HG02852 (cell line): Measurements from ENCODE around the gene VTI1A.

ENCODE experiments used
- ATAC-seq: cut with Tn5 transposase; IDR thresholded peaks from one replicate; pipeline ENCODE4 v1.9.1; 2021; ENCODE audit warnings: mild to moderate bottlenecking, moderate library complexity; ENCODE audit not compliant: unreplicated experiment

Gene VTI1A

GRCh38 chr10:112503643-112504042 is 56.6 kb downstream of the VTI1A start:
- ATAC-seq, result no peak

GRCh38 chr10:112507046-112507445 is 60.0 kb downstream of the VTI1A start:
- no peak for ATAC-seq

DNA sequence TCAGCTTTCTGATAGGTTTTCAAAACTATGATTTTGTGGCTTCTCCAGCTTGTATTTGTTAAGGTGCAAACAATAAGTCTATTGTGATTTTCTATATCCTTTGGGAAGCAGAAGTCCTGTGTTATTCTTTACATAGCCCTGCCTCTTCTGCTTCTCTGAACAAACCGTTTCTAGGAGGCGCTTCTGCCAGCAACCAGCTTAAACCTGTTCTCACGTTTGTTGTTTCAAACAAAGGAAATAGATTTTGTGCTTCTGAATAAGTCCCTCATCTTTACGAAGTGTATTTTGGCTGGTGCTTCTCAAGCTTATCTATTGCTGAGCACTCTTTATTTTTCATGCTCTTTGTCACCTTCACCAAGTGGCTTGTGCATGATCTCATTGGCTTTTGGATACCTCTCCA is 61.0 kb downstream of the VTI1A start:
- no peak for ATAC-seq

DNA sequence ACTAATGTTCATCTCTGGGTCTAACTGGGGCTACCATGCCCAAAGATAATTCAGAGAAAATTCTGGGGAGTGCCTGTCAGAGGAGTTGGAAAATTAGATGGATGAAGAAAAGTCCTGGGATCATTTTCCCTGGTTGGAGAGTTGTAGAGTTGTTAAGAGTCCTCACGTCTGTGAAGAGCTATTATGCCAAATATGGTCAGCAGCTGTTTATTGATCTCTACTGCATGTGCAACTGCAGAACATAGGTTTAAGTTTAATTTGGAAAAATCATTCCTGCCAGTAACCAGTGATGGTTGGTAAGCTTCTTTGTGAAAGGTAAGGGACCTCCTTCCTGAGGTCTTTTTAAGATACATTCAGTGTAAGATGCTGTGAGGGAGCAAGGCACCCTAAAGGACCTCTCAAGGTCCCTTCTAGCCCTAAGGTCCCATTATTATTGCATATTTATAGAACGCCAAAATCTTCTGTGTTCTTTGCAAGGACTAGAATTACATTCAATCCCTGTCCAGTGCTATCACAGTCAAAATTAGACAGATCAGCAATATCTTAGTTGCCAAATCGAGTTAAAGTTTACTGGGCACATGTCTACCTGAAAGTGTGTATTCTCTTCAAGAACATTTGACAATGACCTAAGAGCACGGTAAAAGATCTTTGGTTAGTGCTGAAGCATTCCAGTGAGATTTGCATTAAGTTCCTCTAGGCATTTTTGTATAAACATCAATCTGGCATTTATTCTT is 62.7 kb downstream of the VTI1A start:
- ATAC-seq, result no peak

GRCh38 chr10:112510384-112510783 is 63.4 kb downstream of the VTI1A start:
- no peak for ATAC-seq

DNA sequence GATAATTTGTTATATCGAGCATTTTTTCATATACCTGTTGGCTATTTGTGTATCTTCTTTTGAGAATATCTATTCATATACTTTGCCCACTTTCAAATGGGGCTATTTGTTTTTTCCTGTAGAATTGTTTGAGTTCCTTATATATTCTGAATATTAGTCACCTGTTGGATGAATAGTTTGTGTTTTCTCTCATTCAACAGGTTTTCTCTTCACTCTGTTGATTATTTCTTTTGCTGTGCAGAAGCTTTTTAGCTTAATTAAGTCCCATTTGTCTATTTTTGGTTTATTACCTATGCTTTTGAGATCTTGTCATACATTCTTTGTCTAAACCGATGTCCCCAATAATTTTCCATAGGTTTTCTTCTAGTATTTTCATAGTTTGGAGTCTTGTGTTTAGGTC is 65.3 kb downstream of the VTI1A start:
- ATAC-seq, result no peak

- no peak for ATAC-seq
Measured at GRCh38 chr10:112515126-112515525, 68.1 kb downstream of the VTI1A start.

DNA sequence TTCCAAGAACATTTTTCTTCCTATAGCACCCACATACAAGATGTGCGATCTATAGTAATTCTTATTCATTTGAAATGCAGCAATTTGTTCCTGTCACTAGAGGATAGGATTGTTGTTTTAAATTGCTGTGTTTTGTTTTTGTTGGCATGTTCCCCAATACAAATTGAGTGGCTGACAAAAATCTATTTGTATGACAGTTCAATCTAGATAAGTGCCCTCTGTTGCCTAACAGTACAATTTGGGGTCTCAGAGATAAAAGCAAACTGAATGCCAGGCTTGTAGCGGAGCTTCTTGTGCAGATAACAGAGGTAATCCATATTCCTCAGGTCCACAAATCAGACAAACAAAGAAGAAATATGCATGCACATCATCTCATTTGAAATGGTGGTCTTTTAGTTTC is 68.8 kb downstream of the VTI1A start:
- no peak for ATAC-seq

DNA sequence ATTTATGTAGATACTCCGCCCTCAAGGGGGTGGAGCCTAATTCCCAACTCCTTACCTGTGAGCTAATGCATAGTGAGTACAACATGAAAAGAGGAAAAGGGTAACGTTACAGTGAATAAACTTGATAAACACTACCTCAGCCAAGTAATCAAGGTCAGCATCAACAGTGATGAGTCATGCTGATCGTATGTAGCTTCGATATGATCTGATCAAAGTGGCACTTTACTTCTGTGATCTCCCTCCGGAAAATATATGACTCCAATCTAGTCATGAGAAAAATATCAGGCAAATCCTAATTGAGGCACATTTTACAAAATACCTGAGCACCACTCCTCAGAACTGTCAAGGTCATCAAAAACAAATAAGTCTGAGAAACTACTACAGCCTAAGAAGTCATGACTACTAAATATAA is 70.4 kb downstream of the VTI1A start:
- ATAC-seq, result no peak

GRCh38 chr10:112519133-112519761 is 72.2 kb downstream of the VTI1A start:
- ATAC-seq, result peak; percentile 85

- no peak for ATAC-seq
Measured at GRCh38 chr10:112520914-112521313, 73.9 kb downstream of the VTI1A start.

- ATAC-seq, result no peak
Measured at GRCh38 chr10:112524641-112525040, 77.6 kb downstream of the VTI1A start.

GRCh38 chr10:112525200-112525599 is 78.2 kb downstream of the VTI1A start:
- ATAC-seq, result no peak

DNA sequence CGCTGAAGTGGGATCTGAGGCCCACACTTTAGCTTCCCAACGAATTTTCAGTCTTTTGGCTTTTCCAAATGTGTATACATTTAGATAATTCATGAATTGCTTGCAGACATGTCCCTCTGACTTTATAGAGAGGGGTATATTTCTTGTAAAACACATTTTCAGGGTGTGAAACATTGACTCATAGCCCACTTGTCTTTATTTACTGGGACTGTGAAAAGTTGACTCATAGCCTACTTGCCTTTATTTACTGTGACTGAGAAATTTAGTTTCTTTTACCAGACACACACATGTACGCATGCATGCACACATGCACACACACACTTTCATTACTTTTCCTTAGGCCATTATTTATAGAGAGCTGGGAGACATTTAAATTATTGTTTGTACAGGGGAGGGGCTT is 79.1 kb downstream of the VTI1A start:
- ATAC-seq, result peak; percentile 90

GRCh38 chr10:112526906-112527305 is 79.9 kb downstream of the VTI1A start:
- no peak for ATAC-seq

DNA sequence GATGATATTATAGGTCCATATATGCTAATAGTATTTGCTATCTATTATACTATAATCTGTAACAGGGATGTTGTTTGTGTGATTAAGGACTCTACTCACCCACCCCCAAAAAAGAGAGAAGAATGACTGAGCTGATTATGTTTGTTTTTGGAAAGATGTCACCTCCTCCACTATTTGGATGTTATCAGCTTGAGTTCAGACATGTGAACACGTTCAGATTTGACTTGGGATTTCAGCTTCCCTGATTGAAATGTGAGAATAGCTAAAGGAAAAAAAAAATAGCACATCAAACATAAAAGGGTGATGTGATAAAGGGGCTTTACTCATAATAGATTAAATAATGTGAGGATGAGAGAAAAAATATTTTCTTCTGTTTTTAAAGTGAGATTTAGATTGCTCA is 81.2 kb downstream of the VTI1A start:
- no peak for ATAC-seq

DNA sequence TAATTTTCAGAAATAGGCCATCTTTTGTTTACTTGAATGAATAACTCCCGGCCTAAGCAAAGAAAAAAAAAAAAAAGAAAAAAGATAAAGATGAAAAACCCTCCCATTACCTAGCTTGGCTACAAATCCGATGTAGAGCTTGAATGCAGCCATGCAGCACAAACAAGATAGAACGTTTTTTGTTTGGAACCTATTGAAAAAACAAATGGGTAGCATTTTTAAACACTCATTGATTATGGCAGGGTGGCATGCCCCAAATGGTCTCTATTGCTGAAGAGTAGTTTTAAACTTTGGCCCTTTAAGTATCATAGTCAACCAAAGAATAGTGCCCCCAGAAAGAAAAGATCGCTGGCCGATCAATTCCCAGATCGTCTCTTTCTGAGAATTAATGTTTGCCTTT is 84.4 kb downstream of the VTI1A start:
- ATAC-seq, result no peak

GRCh38 chr10:112532189-112532588 is 85.2 kb downstream of the VTI1A start:
- peak; percentile 97 for ATAC-seq

DNA sequence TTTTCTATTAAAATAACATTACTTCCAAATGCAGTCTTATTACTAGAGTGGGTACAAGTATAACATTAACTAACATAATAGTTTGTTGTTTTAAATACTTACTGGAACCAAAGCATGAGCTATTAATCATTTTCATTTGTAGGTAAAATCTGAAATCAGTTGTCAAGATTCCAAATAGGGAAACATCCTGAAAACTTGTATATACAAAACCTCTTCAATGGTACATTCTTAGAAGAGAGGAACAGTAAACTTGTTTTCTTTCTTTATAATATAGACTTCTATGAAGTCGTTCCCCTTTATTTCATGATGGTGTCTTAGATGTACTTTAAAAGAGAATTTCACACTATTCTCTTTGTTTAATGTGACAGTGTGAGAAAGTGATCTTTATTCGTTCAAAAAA is 85.9 kb downstream of the VTI1A start:
- no peak for ATAC-seq

DNA sequence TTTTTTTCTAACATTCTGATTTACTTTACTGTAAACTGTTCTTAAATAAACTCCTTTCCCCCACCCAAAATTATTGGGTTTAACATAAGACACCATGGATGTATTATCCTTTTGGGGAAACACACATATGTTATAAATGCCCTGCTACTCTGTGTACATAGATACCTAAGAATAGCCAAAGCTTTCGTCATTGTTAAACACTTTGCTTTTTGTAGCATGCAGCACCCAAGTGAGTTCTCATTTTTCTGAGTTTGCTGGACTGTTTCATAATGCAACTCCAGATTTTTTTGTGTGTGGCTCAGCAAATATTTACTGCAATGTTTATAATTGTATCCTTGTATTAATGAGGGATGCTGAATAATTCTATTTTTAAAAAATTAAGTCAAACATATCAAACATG is 86.9 kb downstream of the VTI1A start:
- ATAC-seq, result no peak

DNA sequence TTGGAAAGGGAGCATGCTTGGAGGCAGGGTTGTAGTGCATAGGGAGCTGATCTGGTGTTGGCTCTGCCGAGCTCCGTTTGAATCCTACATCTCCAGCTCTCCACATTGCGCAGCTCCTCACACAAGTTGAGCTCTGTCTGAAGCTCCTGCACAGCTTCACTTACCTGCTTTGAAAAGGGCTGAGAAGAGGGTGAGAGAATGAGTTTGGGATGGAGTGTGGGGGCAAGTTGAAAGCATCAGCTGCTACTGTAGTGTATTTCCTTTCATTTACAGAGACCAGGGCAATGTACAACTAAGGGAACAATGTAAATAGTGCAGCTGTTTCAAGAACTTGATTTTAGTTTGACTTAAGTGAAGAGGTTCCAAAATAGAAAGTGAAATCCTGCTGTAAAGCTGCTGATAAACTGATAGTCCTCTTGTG is 88.5 kb downstream of the VTI1A start:
- peak; percentile 53 for ATAC-seq

GRCh38 chr10:112536663-112537062 is 89.6 kb downstream of the VTI1A start:
- ATAC-seq, result no peak

- ATAC-seq, result no peak
Measured at GRCh38 chr10:112538168-112538567, 91.2 kb downstream of the VTI1A start.
